ENCODE results near the gene KATNB1. TPM values are rescaled to one million over a fixed set of nuclear protein-coding genes. Genes with fewer than 3 reads are reported as not detected.

The KATNB1 gene
- total RNA-seq, 1 donor from 2014 or later, result 8.7 TPM

GRCh38 chr16:57802341-57803133 is 67.0 kb downstream of the KATNB1 start, which contains the start of gene KIFC3:
TSS of gene KIFC3 (minus strand) at chr16:57802491. CDS start at chr16:57798243, 4,248 bp downstream.
- DNase-seq (ENCODE audit: low spot score) (peak; percentile 87), ATAC-seq (peak; percentile 57)

- ATAC-seq (no peak), DNase-seq (ENCODE audit: low spot score) (no peak)
Measured at GRCh38 chr16:57803134-57803990, 67.8 kb downstream of the KATNB1 start.

- ATAC-seq (no peak), DNase-seq (ENCODE audit: low spot score) (no peak)
Measured at GRCh38 chr16:57804111-57804837, 68.7 kb downstream of the KATNB1 start.

GRCh38 chr16:57805176-57805575 is 69.6 kb downstream of the KATNB1 start:
- no peak for DNase-seq (ENCODE audit: low spot score)
- no peak for ATAC-seq

Other genes starting within 250 kb of the KATNB1 start
- 43.9 TPM for gene DOK4, start 249.3 kb upstream of the KATNB1 start, total RNA-seq
- gene CCDC102A, start 199.2 kb upstream of the KATNB1 start, total RNA-seq, result 0.83 TPM
- 0.10 TPM for gene ADGRG5, start 193.1 kb upstream of the KATNB1 start, total RNA-seq
- gene ADGRG1, start 107.1 kb upstream of the KATNB1 start, total RNA-seq, result 5.1 TPM
- gene ADGRG3, start 67.5 kb upstream of the KATNB1 start, total RNA-seq, result 0.43 TPM
- gene DRC7, start 41.0 kb upstream of the KATNB1 start, total RNA-seq, result 0.50 TPM
- gene KIFC3, start 66.7 kb downstream of the KATNB1 start, total RNA-seq, result 43.5 TPM
- gene CNGB1, start 235.4 kb downstream of the KATNB1 start, total RNA-seq, result not detected